ENCODE results near the gene STMP1.
"Not testable (repeated sequence)": the region's sequence is repeated elsewhere in the genome, so short reads cannot be mapped to it uniquely, and the experiment has no call there.

Gene STMP1

GRCh38 chr7:135681762-135682161 lies 19.4 kb downstream of the STMP1 start:
- H3K27ac ChIP-seq (ENCODE audit: low read depth, low read length) = no peak overlapping the region
- no peaks in the 10 kb centered on the region for H3K27me3 ChIP-seq (ENCODE audit: control insufficient read depth, insufficient read depth, low read length)
- no peak overlapping the region for H3K4me3 ChIP-seq (ENCODE audit: low read depth, low read length)
- no peaks in the 10 kb centered on the region for H3K9me3 ChIP-seq (ENCODE audit: control insufficient read depth, insufficient read depth, low read depth, low read length)
- H3K36me3 ChIP-seq (ENCODE audit: control insufficient read depth, insufficient read depth, low read length) = peaks cover 8% of the 10 kb centered on the region
- no peak overlapping the region for H3K9ac ChIP-seq (ENCODE audit: low read length)
- H3K4me1 ChIP-seq (ENCODE audit: control insufficient read depth, insufficient read depth, low read length) = peaks cover 8% of the 10 kb centered on the region; the same call in 1 of the 2 replicates

DNA sequence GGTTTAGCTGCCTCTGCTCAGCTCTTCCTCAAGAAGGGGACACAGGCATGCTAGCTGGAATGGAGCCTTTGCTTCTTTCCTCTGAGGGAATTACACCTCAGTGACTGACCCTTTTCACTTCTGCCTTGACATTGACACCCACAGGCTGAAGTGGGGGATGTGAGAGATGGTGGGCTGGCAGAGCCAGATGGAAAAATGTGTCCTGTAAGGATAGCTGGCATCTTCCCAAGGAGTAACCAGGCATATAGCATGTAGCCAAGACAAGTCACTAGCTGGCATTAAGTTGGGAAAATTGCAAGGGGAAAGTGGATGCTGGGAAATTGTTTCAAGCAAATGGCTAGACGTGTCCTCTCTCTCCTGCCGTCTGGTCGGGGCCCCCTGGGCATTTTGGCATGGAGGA lies 19.9 kb downstream of the STMP1 start:
- Histone ChIP-seq H3K27me3 (ENCODE audit: control insufficient read depth, insufficient read depth, low read length) (no peaks in the 10 kb centered on the region), H3K4me3 (ENCODE audit: low read depth, low read length) (no peak overlapping the region), H3K9ac (ENCODE audit: low read length) (no peak overlapping the region), H3K4me1 (ENCODE audit: control insufficient read depth, insufficient read depth, low read length) (peaks cover 8% of the 10 kb centered on the region; the same call in 1 of the 2 replicates), H3K27ac (ENCODE audit: low read depth, low read length) (no peak overlapping the region), H3K9me3 (ENCODE audit: control insufficient read depth, insufficient read depth, low read depth, low read length) (no peaks in the 10 kb centered on the region), H3K36me3 (ENCODE audit: control insufficient read depth, insufficient read depth, low read length) (peaks cover 7% of the 10 kb centered on the region)

GRCh38 chr7:135683609-135684008 lies 21.3 kb downstream of the STMP1 start:
- Histone ChIP-seq H3K27me3 (ENCODE audit: control insufficient read depth, insufficient read depth, low read length) (no peaks in the 10 kb centered on the region), H3K4me3 (ENCODE audit: low read depth, low read length) (no peak overlapping the region), H3K9ac (ENCODE audit: low read length) (no peak overlapping the region), H3K4me1 (ENCODE audit: control insufficient read depth, insufficient read depth, low read length) (peaks cover 8% of the 10 kb centered on the region; the same call in 1 of the 2 replicates), H3K36me3 (ENCODE audit: control insufficient read depth, insufficient read depth, low read length) (peaks cover 3% of the 10 kb centered on the region; the same call in 1 of the 2 replicates), H3K27ac (ENCODE audit: low read depth, low read length) (no peak overlapping the region), H3K9me3 (ENCODE audit: control insufficient read depth, insufficient read depth, low read depth, low read length) (no peaks in the 10 kb centered on the region)

DNA sequence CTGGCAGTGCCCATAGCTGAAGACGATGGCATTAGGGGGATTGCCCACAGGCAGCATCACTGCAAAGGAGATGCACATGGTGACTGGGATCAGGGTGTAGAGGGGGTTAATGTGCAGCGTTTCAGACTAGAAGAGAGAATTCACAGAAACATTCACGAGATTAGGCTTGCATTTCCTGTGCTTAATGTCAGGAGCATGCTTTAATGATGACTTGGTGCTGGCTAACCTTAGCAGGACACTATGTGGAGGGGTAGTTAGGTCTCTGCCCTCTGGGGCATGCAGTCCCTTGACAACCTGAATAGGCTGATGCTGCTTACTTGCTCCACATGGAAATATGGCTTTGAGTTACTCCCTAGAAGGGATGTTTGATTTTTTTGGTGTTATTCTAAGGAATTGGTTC lies 21.8 kb downstream of the STMP1 start:
- Histone ChIP-seq H3K27ac (ENCODE audit: low read depth, low read length) (no peak overlapping the region), H3K36me3 (ENCODE audit: control insufficient read depth, insufficient read depth, low read length) (peaks cover 5% of the 10 kb centered on the region; the same call in 1 of the 2 replicates), H3K9ac (ENCODE audit: low read length) (no peak overlapping the region), H3K27me3 (ENCODE audit: control insufficient read depth, insufficient read depth, low read length) (no peaks in the 10 kb centered on the region), H3K4me3 (ENCODE audit: low read depth, low read length) (no peak overlapping the region), H3K9me3 (ENCODE audit: control insufficient read depth, insufficient read depth, low read depth, low read length) (no peaks in the 10 kb centered on the region), H3K4me1 (ENCODE audit: control insufficient read depth, insufficient read depth, low read length) (peaks cover 8% of the 10 kb centered on the region; the same call in 1 of the 2 replicates)

GRCh38 chr7:135684699-135685098 lies 22.4 kb downstream of the STMP1 start:
- Histone ChIP-seq H3K36me3 (ENCODE audit: control insufficient read depth, insufficient read depth, low read length) (peaks cover 5% of the 10 kb centered on the region; the same call in 1 of the 2 replicates), H3K9me3 (ENCODE audit: control insufficient read depth, insufficient read depth, low read depth, low read length) (no peaks in the 10 kb centered on the region), H3K4me3 (ENCODE audit: low read depth, low read length) (no peak overlapping the region), H3K9ac (ENCODE audit: low read length) (no peak overlapping the region), H3K4me1 (ENCODE audit: control insufficient read depth, insufficient read depth, low read length) (peaks cover 8% of the 10 kb centered on the region; the same call in 1 of the 2 replicates), H3K27ac (ENCODE audit: low read depth, low read length) (no peak overlapping the region), H3K27me3 (ENCODE audit: control insufficient read depth, insufficient read depth, low read length) (no peaks in the 10 kb centered on the region)

DNA sequence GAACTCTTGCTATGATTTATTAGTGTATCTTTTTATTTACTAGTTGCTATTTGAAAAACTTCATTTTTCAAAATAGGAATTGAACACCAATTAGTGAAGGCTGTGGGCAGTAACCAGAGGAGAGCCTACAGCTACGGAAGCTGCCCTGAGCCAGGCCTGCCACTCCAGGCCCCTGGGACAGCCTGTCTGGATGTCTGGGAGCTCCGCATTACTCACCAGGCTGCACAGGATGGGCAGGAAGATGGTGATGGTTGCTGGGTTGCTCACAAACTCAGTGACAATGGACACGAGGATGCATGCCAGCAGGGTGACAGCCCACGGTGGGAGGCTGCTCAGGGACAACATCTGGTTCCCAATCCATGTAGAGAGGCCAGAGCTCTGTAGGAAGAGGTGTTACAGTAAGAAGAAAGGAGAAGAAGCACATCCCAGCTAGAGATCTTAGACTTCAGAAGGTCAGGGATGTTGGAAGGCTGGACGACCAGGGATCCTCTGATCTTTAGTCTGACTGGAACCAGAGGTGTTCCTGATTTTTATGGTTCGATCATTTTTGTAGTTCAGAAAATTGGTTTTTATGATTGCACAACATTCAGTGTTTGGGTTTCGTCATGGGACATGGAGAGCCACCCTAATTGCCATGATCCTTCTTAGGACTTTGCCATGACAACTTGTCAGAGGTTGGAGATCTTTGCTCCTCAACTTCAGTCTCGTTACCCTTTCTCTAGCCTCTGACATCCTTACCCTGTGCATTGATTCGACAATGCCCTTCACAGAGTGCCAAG lies 23.2 kb downstream of the STMP1 start:
- no peaks in the 10 kb centered on the region for H3K27me3 ChIP-seq (ENCODE audit: control insufficient read depth, insufficient read depth, low read length)
- H3K9ac ChIP-seq (ENCODE audit: low read length) = no peak overlapping the region
- H3K36me3 ChIP-seq (ENCODE audit: control insufficient read depth, insufficient read depth, low read length) = peaks cover 5% of the 10 kb centered on the region; the same call in 1 of the 2 replicates

GRCh38 chr7:135687466-135687865 lies 25.2 kb downstream of the STMP1 start:
- Histone ChIP-seq H3K9me3 (ENCODE audit: control insufficient read depth, insufficient read depth, low read depth, low read length) (no peaks in the 10 kb centered on the region), H3K9ac (ENCODE audit: low read length) (no peak overlapping the region), H3K27ac (ENCODE audit: low read depth, low read length) (no peak overlapping the region), H3K36me3 (ENCODE audit: control insufficient read depth, insufficient read depth, low read length) (peaks cover 10% of the 10 kb centered on the region), H3K4me3 (ENCODE audit: low read depth, low read length) (no peak overlapping the region), H3K27me3 (ENCODE audit: control insufficient read depth, insufficient read depth, low read length) (no peaks in the 10 kb centered on the region), H3K4me1 (ENCODE audit: control insufficient read depth, insufficient read depth, low read length) (peaks cover 8% of the 10 kb centered on the region; the same call in 1 of the 2 replicates)

More for the DNA sequence above, 23.2 kb downstream of the STMP1 start:
- Histone ChIP-seq H3K4me1 (ENCODE audit: control insufficient read depth, insufficient read depth, low read length) (peaks cover 8% of the 10 kb centered on the region; the same call in 1 of the 2 replicates), H3K9me3 (ENCODE audit: control insufficient read depth, insufficient read depth, low read depth, low read length) (no peaks in the 10 kb centered on the region), H3K27ac (ENCODE audit: low read depth, low read length) (no peak overlapping the region), H3K4me3 (ENCODE audit: low read depth, low read length) (no peak overlapping the region)

- no peaks in the 10 kb centered on the region for H3K9me3 ChIP-seq (ENCODE audit: control insufficient read depth, insufficient read depth, low read depth, low read length)
- no peaks in the 10 kb centered on the region for H3K4me1 ChIP-seq (ENCODE audit: control insufficient read depth, insufficient read depth, low read length)
- H3K36me3 ChIP-seq (ENCODE audit: control insufficient read depth, insufficient read depth, low read length) = peaks cover 10% of the 10 kb centered on the region
- no peak overlapping the region for H3K4me3 ChIP-seq (ENCODE audit: low read depth, low read length)
- H3K27ac ChIP-seq (ENCODE audit: low read depth, low read length) = no peak overlapping the region
- no peaks in the 10 kb centered on the region for H3K27me3 ChIP-seq (ENCODE audit: control insufficient read depth, insufficient read depth, low read length)
- no peak overlapping the region for H3K9ac ChIP-seq (ENCODE audit: low read length)
Measured at GRCh38 chr7:135690566-135690965, 28.3 kb downstream of the STMP1 start.

DNA sequence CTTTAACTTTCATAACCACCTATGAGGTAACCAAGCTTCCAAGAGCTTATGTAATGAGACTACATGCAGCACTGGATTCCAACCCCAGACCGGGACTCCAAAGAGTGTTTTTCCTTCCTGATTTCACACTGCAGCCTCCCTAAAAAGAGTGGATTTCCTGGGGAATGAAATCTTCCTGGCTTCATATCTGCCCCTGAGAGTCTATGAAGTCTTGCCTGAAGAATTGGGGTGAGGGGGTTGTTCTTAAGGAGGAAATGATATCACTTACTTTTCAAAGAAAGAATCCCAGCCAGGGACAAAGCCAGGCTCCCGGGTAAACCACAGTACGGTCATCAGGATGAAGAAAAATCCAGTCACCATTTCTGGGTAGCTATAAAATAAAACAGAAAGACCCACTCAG lies 29.7 kb downstream of the STMP1 start:
- Histone ChIP-seq H3K27ac (ENCODE audit: low read depth, low read length) (no peak overlapping the region), H3K36me3 (ENCODE audit: control insufficient read depth, insufficient read depth, low read length) (peaks cover 9% of the 10 kb centered on the region), H3K4me1 (ENCODE audit: control insufficient read depth, insufficient read depth, low read length) (no peaks in the 10 kb centered on the region), H3K9me3 (ENCODE audit: control insufficient read depth, insufficient read depth, low read depth, low read length) (no peaks in the 10 kb centered on the region), H3K27me3 (ENCODE audit: control insufficient read depth, insufficient read depth, low read length) (no peaks in the 10 kb centered on the region), H3K9ac (ENCODE audit: low read length) (no peak overlapping the region), H3K4me3 (ENCODE audit: low read depth, low read length) (no peak overlapping the region)

DNA sequence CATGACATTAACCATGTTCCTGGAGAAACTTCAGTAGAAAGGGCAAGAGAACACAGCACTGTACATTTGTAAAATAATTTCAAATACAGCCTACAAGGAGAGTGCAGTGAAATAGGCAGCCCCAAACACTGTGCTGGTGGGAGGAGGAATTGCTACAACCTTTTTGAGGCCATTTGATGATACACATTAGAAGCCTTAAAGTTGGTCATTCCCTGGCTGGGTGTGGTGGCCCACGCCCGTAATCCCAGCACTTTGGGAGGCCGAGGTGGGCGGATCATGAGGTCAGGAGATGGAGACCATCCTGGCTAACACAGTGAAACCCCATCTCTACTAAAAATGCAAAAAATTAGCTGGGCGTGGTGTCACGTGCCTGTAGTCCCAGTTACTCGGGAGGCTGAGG lies 30.3 kb downstream of the STMP1 start:
- not testable (repeated sequence) for H3K27me3 ChIP-seq (ENCODE audit: control insufficient read depth, insufficient read depth, low read length); H3K9me3 ChIP-seq (ENCODE audit: control insufficient read depth, insufficient read depth, low read depth, low read length); H3K36me3 ChIP-seq (ENCODE audit: control insufficient read depth, insufficient read depth, low read length); H3K27ac ChIP-seq (ENCODE audit: low read depth, low read length); H3K4me1 ChIP-seq (ENCODE audit: control insufficient read depth, insufficient read depth, low read length); H3K9ac ChIP-seq (ENCODE audit: low read length); H3K4me3 ChIP-seq (ENCODE audit: low read depth, low read length)

DNA sequence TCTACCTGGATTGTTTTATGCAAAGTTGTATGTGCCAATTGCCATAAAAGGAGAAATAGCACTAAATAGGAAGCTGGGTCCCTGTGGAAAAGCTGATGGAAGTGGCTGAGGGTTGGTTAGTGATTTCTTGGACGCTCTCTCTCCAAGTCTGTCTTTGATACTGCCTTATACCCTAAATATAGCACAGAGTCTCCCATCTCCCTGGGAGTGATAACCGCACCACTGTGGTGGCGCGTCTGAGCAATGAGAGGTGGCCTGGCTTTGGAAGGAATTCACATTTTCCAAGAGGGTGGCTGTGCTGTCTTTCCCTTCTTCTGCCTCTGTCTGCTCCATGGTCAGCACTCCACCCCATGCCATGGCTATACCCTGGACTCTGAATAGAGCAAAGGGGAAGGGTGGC lies 31.2 kb downstream of the STMP1 start:
- H3K9ac ChIP-seq (ENCODE audit: low read length) = no peak overlapping the region
- no peak overlapping the region for H3K4me3 ChIP-seq (ENCODE audit: low read depth, low read length)
- no peaks in the 10 kb centered on the region for H3K9me3 ChIP-seq (ENCODE audit: control insufficient read depth, insufficient read depth, low read depth, low read length)
- H3K36me3 ChIP-seq (ENCODE audit: control insufficient read depth, insufficient read depth, low read length) = peaks cover 8% of the 10 kb centered on the region
- H3K27ac ChIP-seq (ENCODE audit: low read depth, low read length) = no peak overlapping the region
- no peaks in the 10 kb centered on the region for H3K27me3 ChIP-seq (ENCODE audit: control insufficient read depth, insufficient read depth, low read length)
- H3K4me1 ChIP-seq (ENCODE audit: control insufficient read depth, insufficient read depth, low read length) = peaks cover 5% of the 10 kb centered on the region; the same call in 1 of the 2 replicates
